ENCODE measurements around the gene EXOC3L1.

EXOC3L1 gene

GRCh38 chr16:67185651-67186134 is 4.2 kb downstream of the EXOC3L1 start:
- H3K27ac Mint-ChIP-seq, result no peak overlapping the region
- no peaks in the 10 kb centered on the region for H3K9me3 Mint-ChIP-seq
- DNase-seq (ENCODE audit: low spot score in 2 of 2), result no peak
- peak overlapping the region; percentile 89 for H3K4me3 Mint-ChIP-seq
- peaks cover 6% of the 10 kb centered on the region for H3K4me1 Mint-ChIP-seq
- H3K36me3 Mint-ChIP-seq, result no peaks in the 10 kb centered on the region
- ATAC-seq (ENCODE audit: low read depth), result no peak
- H3K27me3 Mint-ChIP-seq, result peaks cover 1% of the 10 kb centered on the region

GRCh38 chr16:67184995-67185650 is 4.8 kb downstream of the EXOC3L1 start:
- no peak overlapping the region for H3K27ac Mint-ChIP-seq

GRCh38 chr16:67184453-67184994 is 5.4 kb downstream of the EXOC3L1 start:
- H3K27ac Mint-ChIP-seq, result no peak overlapping the region
- H3K4me1 Mint-ChIP-seq, result peaks cover 6% of the 10 kb centered on the region
- ATAC-seq (ENCODE audit: low read depth), result no peak
- no peaks in the 10 kb centered on the region for H3K9me3 Mint-ChIP-seq
- DNase-seq (ENCODE audit: low spot score in 2 of 2), result no peak
- no peaks in the 10 kb centered on the region for H3K36me3 Mint-ChIP-seq
- peak overlapping the region; percentile 89 for H3K4me3 Mint-ChIP-seq
- peaks cover 1% of the 10 kb centered on the region for H3K27me3 Mint-ChIP-seq

More at GRCh38 chr16:67184995-67185650, 4.8 kb downstream of the EXOC3L1 start:
- H3K4me1 Mint-ChIP-seq, result peaks cover 6% of the 10 kb centered on the region
- no peaks in the 10 kb centered on the region for H3K9me3 Mint-ChIP-seq
- DNase-seq (ENCODE audit: low spot score in 2 of 2) (peak; percentile 77 to 88), ATAC-seq (ENCODE audit: low read depth) (peak; percentile 25)
- no peaks in the 10 kb centered on the region for H3K36me3 Mint-ChIP-seq
- peak overlapping the region; percentile 89 for H3K4me3 Mint-ChIP-seq
- H3K27me3 Mint-ChIP-seq, result peaks cover 1% of the 10 kb centered on the region

GRCh38 chr16:67183627-67184452 is 6.1 kb downstream of the EXOC3L1 start, which contains the start of gene MATCAP1:
MATCAP1 (minus strand) TSS chr16:67183963; CDS start chr16:67180610, 3,353 bp downstream.
- H3K4me1 Mint-ChIP-seq, result peaks cover 6% of the 10 kb centered on the region
- DNase-seq (ENCODE audit: low spot score in 2 of 2) (peak; percentile 95), ATAC-seq (ENCODE audit: low read depth) (peak; percentile 92)
- H3K9me3 Mint-ChIP-seq, result no peaks in the 10 kb centered on the region
- H3K36me3 Mint-ChIP-seq, result no peaks in the 10 kb centered on the region
- peaks cover 5% of the 10 kb centered on the region for H3K27me3 Mint-ChIP-seq
- H3K27ac Mint-ChIP-seq, result no peak within 1 kb of the TSS
- peak within 1 kb of the TSS; percentile 89 for H3K4me3 Mint-ChIP-seq

GRCh38 chr16:67183284-67183626 is 6.7 kb downstream of the EXOC3L1 start:
- no peak overlapping the region for H3K4me3 Mint-ChIP-seq
- H3K27me3 Mint-ChIP-seq, result peaks cover 9% of the 10 kb centered on the region
- peaks cover 10% of the 10 kb centered on the region for H3K4me1 Mint-ChIP-seq
- DNase-seq (ENCODE audit: low spot score in 2 of 2), result no peak
- ATAC-seq (ENCODE audit: low read depth), result no peak
- no peak overlapping the region for H3K27ac Mint-ChIP-seq
- no peaks in the 10 kb centered on the region for H3K9me3 Mint-ChIP-seq
- H3K36me3 Mint-ChIP-seq, result no peaks in the 10 kb centered on the region

GRCh38 chr16:67182288-67182687 is 7.6 kb downstream of the EXOC3L1 start:
- no peak for ATAC-seq (ENCODE audit: low read depth)
- peaks cover 12% of the 10 kb centered on the region for H3K4me1 Mint-ChIP-seq

GRCh38 chr16:67181346-67181745 is 8.6 kb downstream of the EXOC3L1 start:
- Mint-ChIP-seq H3K4me1 (peaks cover 12% of the 10 kb centered on the region), H3K27ac (no peak overlapping the region), H3K36me3 (no peaks in the 10 kb centered on the region), H3K27me3 (peaks cover 16% of the 10 kb centered on the region), H3K4me3 (no peak overlapping the region), H3K9me3 (no peaks in the 10 kb centered on the region)
- DNase-seq (ENCODE audit: low spot score in 2 of 2) (no peak), ATAC-seq (ENCODE audit: low read depth) (no peak)

More at GRCh38 chr16:67182288-67182687, 7.6 kb downstream of the EXOC3L1 start:
- Mint-ChIP-seq H3K27me3 (peaks cover 14% of the 10 kb centered on the region), H3K27ac (no peak overlapping the region), H3K36me3 (no peaks in the 10 kb centered on the region), H3K9me3 (no peaks in the 10 kb centered on the region), H3K4me3 (no peak overlapping the region)
- DNase-seq (ENCODE audit: low spot score in 2 of 2), result no peak

- Mint-ChIP-seq H3K4me1 (peaks cover 10% of the 10 kb centered on the region), H3K27ac (no peak overlapping the region), H3K27me3 (peaks cover 18% of the 10 kb centered on the region), H3K4me3 (no peak overlapping the region), H3K9me3 (no peaks in the 10 kb centered on the region), H3K36me3 (no peaks in the 10 kb centered on the region)
- DNase-seq (ENCODE audit: low spot score in 2 of 2) (no peak), ATAC-seq (ENCODE audit: low read depth) (no peak)
These were observed 9.8 kb downstream of the EXOC3L1 start for GRCh38 chr16:67180166-67180565.

GRCh38 chr16:67179421-67180080 is 10.4 kb downstream of the EXOC3L1 start:
- Mint-ChIP-seq H3K27me3 (peaks cover 18% of the 10 kb centered on the region), H3K9me3 (no peaks in the 10 kb centered on the region), H3K27ac (no peak overlapping the region), H3K4me1 (peaks cover 6% of the 10 kb centered on the region), H3K36me3 (no peaks in the 10 kb centered on the region), H3K4me3 (no peak overlapping the region)
- no peak for ATAC-seq (ENCODE audit: low read depth)
- DNase-seq (ENCODE audit: low spot score in 2 of 2), result no peak

- H3K27ac Mint-ChIP-seq, result no peak overlapping the region
- no peak for DNase-seq (ENCODE audit: low spot score in 2 of 2)
- peaks cover 18% of the 10 kb centered on the region for H3K4me1 Mint-ChIP-seq
These were observed 11.9 kb downstream of the EXOC3L1 start for GRCh38 chr16:67177743-67178699.

GRCh38 chr16:67176662-67177061 is 13.3 kb downstream of the EXOC3L1 start:
- ATAC-seq (ENCODE audit: low read depth), result no peak
- no peak overlapping the region for H3K4me3 Mint-ChIP-seq
- H3K27ac Mint-ChIP-seq, result no peak overlapping the region
- no peaks in the 10 kb centered on the region for H3K9me3 Mint-ChIP-seq
- H3K4me1 Mint-ChIP-seq, result peaks cover 21% of the 10 kb centered on the region
- no peaks in the 10 kb centered on the region for H3K36me3 Mint-ChIP-seq
- DNase-seq (ENCODE audit: low spot score in 2 of 2), result no peak
- peaks cover 31% of the 10 kb centered on the region for H3K27me3 Mint-ChIP-seq

More at GRCh38 chr16:67177743-67178699, 11.9 kb downstream of the EXOC3L1 start:
- Mint-ChIP-seq H3K27me3 (peaks cover 25% of the 10 kb centered on the region), H3K9me3 (no peaks in the 10 kb centered on the region), H3K4me3 (peak overlapping the region; percentile 80), H3K36me3 (no peaks in the 10 kb centered on the region)
- peak; percentile 61 for ATAC-seq (ENCODE audit: low read depth)

- H3K9me3 Mint-ChIP-seq, result no peaks in the 10 kb centered on the region
- H3K27me3 Mint-ChIP-seq, result peaks cover 42% of the 10 kb centered on the region
- H3K4me3 Mint-ChIP-seq, result peak overlapping the region; percentile 82
- DNase-seq (ENCODE audit: low spot score in 2 of 2) (no peak), ATAC-seq (ENCODE audit: low read depth) (no peak)
- no peaks in the 10 kb centered on the region for H3K36me3 Mint-ChIP-seq
- H3K4me1 Mint-ChIP-seq, result peaks cover 32% of the 10 kb centered on the region
- no peak overlapping the region for H3K27ac Mint-ChIP-seq
These were observed 15.2 kb downstream of the EXOC3L1 start for GRCh38 chr16:67174706-67175231.
